ENCODE measurements around the gene PGS1. TPM values are rescaled to one million over a fixed set of nuclear protein-coding genes. Genes with fewer than 3 reads are reported as not detected.

The PGS1 gene
- total RNA-seq, 4 donors from 2014 or later, result 25.4 to 63.9 (median 38.4) TPM

GRCh38 chr17:78441271-78441971, 63.0 kb downstream of the PGS1 start:
- no peak for TF ChIP-seq CTCF (IDR thresholded peaks at IDR 0.05; ENCODE audit: low read depth)

GRCh38 chr17:78442648-78443218, 64.3 kb downstream of the PGS1 start:
- no peak for TF ChIP-seq CTCF (IDR thresholded peaks at IDR 0.05; ENCODE audit: low read depth)

GRCh38 chr17:78444392-78444791, 65.9 kb downstream of the PGS1 start:
- no peak for TF ChIP-seq CTCF (IDR thresholded peaks at IDR 0.05; ENCODE audit: low read depth)

GRCh38 chr17:78446833-78447232, 68.4 kb downstream of the PGS1 start:
- no peak for TF ChIP-seq CTCF (IDR thresholded peaks at IDR 0.05; ENCODE audit: low read depth)

GRCh38 chr17:78448356-78448993, 70.0 kb downstream of the PGS1 start:
- TF ChIP-seq CTCF (IDR thresholded peaks at IDR 0.05; ENCODE audit: low read depth), result no peak

- TF ChIP-seq CTCF (IDR thresholded peaks at IDR 0.05; ENCODE audit: low read depth), result no peak
Measured at GRCh38 chr17:78449983-78450595, 71.6 kb downstream of the PGS1 start.

All from subcutaneous adipose tissue (tissue), 4 donors.